Thyroid gland (tissue), 4 donors: ENCODE results near the gene GANC.

Source experiments
- POLR2A ChIP-seq, 2 donors: fragments of 450-650 bp; IDR thresholded peaks; one replicate each; pipeline ENCODE4 v1.6.1; 2017; ENCODE audit warnings: antibody characterized with exemption in 2 of 2, mild to moderate bottlenecking in 2 of 2, moderate library complexity in 1 of 2
- TF ChIP-seq, protein P1 (sequence below), 6 experiments: fragments of 200-600 bp in 3 of 6; fragments of 450-650 bp in 3 of 6; sonication (generic) in 3 of 6; IDR thresholded peaks; one replicate each; pipeline ENCODE4 v1.5.1; 2016 to 2019; ENCODE audit warnings: antibody characterized with exemption in 6 of 6, mild to moderate bottlenecking in 2 of 6, inconsistent platforms in 1 of 6, moderate library complexity in 1 of 6

DNA sequence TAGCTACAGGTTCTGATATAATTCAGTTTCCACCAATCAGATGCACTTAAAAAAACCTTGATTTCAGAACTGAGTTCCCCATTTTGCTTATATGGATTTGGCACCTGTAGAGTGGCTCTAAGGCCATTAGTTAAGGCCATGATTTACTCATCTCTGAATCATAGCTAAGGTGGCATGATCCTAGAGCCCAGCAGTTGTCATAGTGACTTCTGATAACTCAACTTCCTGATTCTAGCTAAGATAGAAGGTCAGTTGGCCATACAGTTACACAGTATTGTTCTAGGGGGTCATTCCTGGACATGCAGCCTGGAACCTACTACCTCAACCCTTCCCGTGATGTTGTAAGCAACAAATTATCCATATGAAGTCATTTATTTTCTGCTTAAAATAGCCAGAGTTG, 16.2 kb downstream of the GANC start:
- TF ChIP-seq, protein P1, sequence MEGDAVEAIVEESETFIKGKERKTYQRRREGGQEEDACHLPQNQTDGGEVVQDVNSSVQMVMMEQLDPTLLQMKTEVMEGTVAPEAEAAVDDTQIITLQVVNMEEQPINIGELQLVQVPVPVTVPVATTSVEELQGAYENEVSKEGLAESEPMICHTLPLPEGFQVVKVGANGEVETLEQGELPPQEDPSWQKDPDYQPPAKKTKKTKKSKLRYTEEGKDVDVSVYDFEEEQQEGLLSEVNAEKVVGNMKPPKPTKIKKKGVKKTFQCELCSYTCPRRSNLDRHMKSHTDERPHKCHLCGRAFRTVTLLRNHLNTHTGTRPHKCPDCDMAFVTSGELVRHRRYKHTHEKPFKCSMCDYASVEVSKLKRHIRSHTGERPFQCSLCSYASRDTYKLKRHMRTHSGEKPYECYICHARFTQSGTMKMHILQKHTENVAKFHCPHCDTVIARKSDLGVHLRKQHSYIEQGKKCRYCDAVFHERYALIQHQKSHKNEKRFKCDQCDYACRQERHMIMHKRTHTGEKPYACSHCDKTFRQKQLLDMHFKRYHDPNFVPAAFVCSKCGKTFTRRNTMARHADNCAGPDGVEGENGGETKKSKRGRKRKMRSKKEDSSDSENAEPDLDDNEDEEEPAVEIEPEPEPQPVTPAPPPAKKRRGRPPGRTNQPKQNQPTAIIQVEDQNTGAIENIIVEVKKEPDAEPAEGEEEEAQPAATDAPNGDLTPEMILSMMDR (IDR thresholded peaks at IDR 0.05) = no peak
- TF ChIP-seq POLR2A (IDR thresholded peaks at IDR 0.05) = no peak
